ENCODE measurements around the gene C12orf57.
A peak's percentile ranks its signal among the peaks of the same experiment; 100 is the strongest.

The C12orf57 gene

GRCh38 chr12:6955108-6956020 is 11.5 kb downstream of the C12orf57 start:
- DNase-seq, result no peak

GRCh38 chr12:6956021-6956727 is 12.4 kb downstream of the C12orf57 start:
- no peak for DNase-seq

- DNase-seq, result no peak
Observed at GRCh38 chr12:6957151-6957701, 13.4 kb downstream of the C12orf57 start.

- DNase-seq, result no peak
Observed at GRCh38 chr12:6957741-6958608, 14.2 kb downstream of the C12orf57 start.

GRCh38 chr12:6958609-6959057 is 14.8 kb downstream of the C12orf57 start:
- no peak for DNase-seq

- DNase-seq, result no peak
Observed at GRCh38 chr12:6959058-6959804, 15.4 kb downstream of the C12orf57 start.

- no peak for DNase-seq
Observed at GRCh38 chr12:6959805-6960592, 16.2 kb downstream of the C12orf57 start.

GRCh38 chr12:6960593-6961277 is 16.9 kb downstream of the C12orf57 start:
- DNase-seq, result no peak

GRCh38 chr12:6961278-6961694 is 17.5 kb downstream of the C12orf57 start:
- DNase-seq, result no peak

GRCh38 chr12:6961695-6962284 is 18.0 kb downstream of the C12orf57 start:
- peak; percentile 83 for DNase-seq

- no peak for DNase-seq
Observed at GRCh38 chr12:6962285-6963015, 18.6 kb downstream of the C12orf57 start.

- DNase-seq, result no peak
Observed at GRCh38 chr12:6963016-6963731, 19.4 kb downstream of the C12orf57 start.

GRCh38 chr12:6963791-6964413 is 20.1 kb downstream of the C12orf57 start:
- no peak for DNase-seq

GRCh38 chr12:6964605-6965025 is 20.8 kb downstream of the C12orf57 start:
- DNase-seq, result no peak

- DNase-seq, result peak; percentile 88
Observed at GRCh38 chr12:6965026-6965661, 21.3 kb downstream of the C12orf57 start.

- DNase-seq, result no peak
Observed at GRCh38 chr12:6965714-6966113, 21.9 kb downstream of the C12orf57 start.

- DNase-seq, result no peak
Observed at GRCh38 chr12:6966351-6966750, 22.5 kb downstream of the C12orf57 start.

All from NCI-H1694 treated with DMSO at 0.1 percent for 48 hours (cell line).